MM.1S (cell line): ENCODE results near the gene TIE1.

ENCODE experiments used
- DNase-seq: peaks from one replicate; pipeline ENCODE4 v3.0.0-alpha.2; 2015
- H2AFZ ChIP-seq: fragments of 300-600 bp; sonication (generic); 2 replicates; pipeline ENCODE4 v1.6.0; 2016; ENCODE audit warnings: antibody characterized with exemption, low read length
- H3F3A ChIP-seq: fragments of 300-600 bp; sonication (generic); 2 replicates; pipeline ENCODE4 v1.6.1; 2016; ENCODE audit warnings: mild to moderate bottlenecking, antibody characterized with exemption, low read length, moderate library complexity, mixed read lengths; ENCODE audit not compliant: insufficient read depth
- H3K27ac ChIP-seq: fragments of 300-600 bp; sonication (generic); 2 replicates; pipeline ENCODE4 v1.5.1; 2016; ENCODE audit warnings: mild to moderate bottlenecking, low read length
- H3K27me3 ChIP-seq: fragments of 300-600 bp; sonication (generic); replicated peaks from 2 replicates; pipeline ENCODE4 v1.6.0; 2016; ENCODE audit warnings: low read length; ENCODE audit not compliant: insufficient read depth
- H3K36me3 ChIP-seq: fragments of 300-600 bp; sonication (generic); replicated peaks from 2 replicates; pipeline ENCODE4 v1.6.1; 2016; ENCODE audit warnings: mild to moderate bottlenecking, low read length, mixed read lengths; ENCODE audit not compliant: insufficient read depth
- H3K4me1 ChIP-seq: fragments of 300-600 bp; sonication (generic); 2 replicates; pipeline ENCODE4 v1.6.1; 2016; ENCODE audit warnings: low read length, mixed read lengths
- H3K4me2 ChIP-seq: fragments of 300-600 bp; sonication (generic); 2 replicates; pipeline ENCODE4 v1.6.0; 2016; ENCODE audit warnings: low read depth, low read length
- H3K4me3 ChIP-seq: fragments of 300-600 bp; sonication (generic); 2 replicates; pipeline ENCODE4 v1.5.1; 2016; ENCODE audit warnings: low read length, mixed read lengths
- H3K79me2 ChIP-seq: fragments of 300-600 bp; sonication (generic); 2 replicates; pipeline ENCODE4 v1.6.1; 2016; ENCODE audit warnings: mixed run types, low read length, mixed read lengths
- H3K9ac ChIP-seq: fragments of 300-600 bp; sonication (generic); 2 replicates; pipeline ENCODE4 v1.6.1; 2016; ENCODE audit warnings: low read length, mixed read lengths
- H3K9me2 ChIP-seq: fragments of 300-600 bp; sonication (generic); replicated peaks from 2 replicates; pipeline ENCODE4 v1.6.1; 2016; ENCODE audit warnings: mild to moderate bottlenecking, low read length, mixed read lengths; ENCODE audit not compliant: insufficient read depth
- H3K9me3 ChIP-seq: fragments of 300-600 bp; sonication (generic); replicated peaks from 2 replicates; pipeline ENCODE4 v1.6.1; 2016; ENCODE audit warnings: mild to moderate bottlenecking, low read length, mixed read lengths; ENCODE audit not compliant: insufficient read depth
- H4K20me1 ChIP-seq: fragments of 300-600 bp; sonication (generic); 2 replicates; pipeline ENCODE4 v1.6.1; 2016; ENCODE audit warnings: mild to moderate bottlenecking, low read length, moderate library complexity, mixed read lengths; ENCODE audit not compliant: insufficient read depth
- CTCF ChIP-seq: fragments of 300-600 bp; sonication (generic); IDR thresholded peaks from 2 replicates; pipeline ENCODE4 v1.5.1; 2016; ENCODE audit warnings: antibody characterized with exemption, low read length, mixed read lengths
- EZH2 ChIP-seq: fragments of 300-600 bp; sonication (generic); optimal IDR thresholded peaks from 2 replicates; pipeline ENCODE3; 2017; ENCODE audit warnings: low read depth, mild to moderate bottlenecking, antibody characterized with exemption, low read length, mixed read lengths
- EZH2phosphoT487 ChIP-seq: fragments of 300-600 bp; sonication (generic); IDR thresholded peaks from 2 replicates; pipeline ENCODE4 v1.6.1; 2018; ENCODE audit warnings: antibody characterized with exemption, low read length

The TIE1 gene

GRCh38 chr1:43256675-43257570, 43.9 kb upstream of the TIE1 start:
- H3K27ac ChIP-seq: no peak overlapping the region
- H3K79me2 ChIP-seq: no peaks in the 10 kb centered on the region
- TF ChIP-seq EZH2phosphoT487 (no peak), CTCF (no peak), EZH2 (no peak)
- no peaks in the 10 kb centered on the region for H3K36me3 ChIP-seq
- no peaks in the 10 kb centered on the region for H3K9me2 ChIP-seq
- H3K27me3 ChIP-seq: no peaks in the 10 kb centered on the region
- no peak overlapping the region for H3K9ac ChIP-seq
- H2AFZ ChIP-seq: no peak overlapping the region
- H3K9me3 ChIP-seq: no peaks in the 10 kb centered on the region
- no peaks in the 10 kb centered on the region for H3K4me1 ChIP-seq
- H4K20me1 ChIP-seq: no peaks in the 10 kb centered on the region
- DNase-seq: no peak
- H3K4me3 ChIP-seq: no peak overlapping the region
- H3K4me2 ChIP-seq: no peak overlapping the region
- no peaks in the 10 kb centered on the region for H3F3A ChIP-seq

- no peak for TF ChIP-seq EZH2
- TF ChIP-seq CTCF: no peak
- no peak for TF ChIP-seq EZH2phosphoT487
These were observed 42.4 kb upstream of the TIE1 start for GRCh38 chr1:43258370-43258769.

GRCh38 chr1:43265431-43265830, 35.4 kb upstream of the TIE1 start:
- Histone ChIP-seq H3K27me3 (no peaks in the 10 kb centered on the region), H3K9me2 (no peaks in the 10 kb centered on the region), H3K4me1 (no peaks in the 10 kb centered on the region), H3K4me3 (no peak overlapping the region), H3F3A (no peaks in the 10 kb centered on the region), H4K20me1 (no peaks in the 10 kb centered on the region), H3K36me3 (no peaks in the 10 kb centered on the region), H3K27ac (no peak overlapping the region), H3K9ac (no peak overlapping the region), H3K9me3 (no peaks in the 10 kb centered on the region), H3K79me2 (no peaks in the 10 kb centered on the region), H3K4me2 (no peak overlapping the region), H2AFZ (no peak overlapping the region)
- TF ChIP-seq CTCF: no peak
- TF ChIP-seq EZH2phosphoT487: no peak
- TF ChIP-seq EZH2: no peak
- DNase-seq: no peak

More at GRCh38 chr1:43258370-43258769, 42.4 kb upstream of the TIE1 start:
- H2AFZ ChIP-seq: no peak overlapping the region
- no peaks in the 10 kb centered on the region for H3K9me2 ChIP-seq
- no peaks in the 10 kb centered on the region for H3K79me2 ChIP-seq
- H3K27me3 ChIP-seq: no peaks in the 10 kb centered on the region
- no peaks in the 10 kb centered on the region for H3F3A ChIP-seq
- H3K27ac ChIP-seq: no peak overlapping the region
- no peaks in the 10 kb centered on the region for H3K9me3 ChIP-seq
- H4K20me1 ChIP-seq: no peaks in the 10 kb centered on the region
- no peak overlapping the region for H3K9ac ChIP-seq
- no peak for DNase-seq
- no peak overlapping the region for H3K4me3 ChIP-seq
- no peak overlapping the region for H3K4me2 ChIP-seq
- H3K36me3 ChIP-seq: no peaks in the 10 kb centered on the region
- H3K4me1 ChIP-seq: no peaks in the 10 kb centered on the region
